Activated T-helper 1 cell treated with Interleukin-2 at 50 U/mL for 16 hours (primary cell): ENCODE data around the gene MRPS23.

ENCODE experiments used
- DNase-seq: peaks from one replicate; pipeline ENCODE4 v3.0.0-alpha.2; 2020; ENCODE audit warnings: low read depth

MRPS23 gene

GRCh38 chr17:57879437-57880085, 29.7 kb upstream of the MRPS23 start:
- no peak for DNase-seq

DNA sequence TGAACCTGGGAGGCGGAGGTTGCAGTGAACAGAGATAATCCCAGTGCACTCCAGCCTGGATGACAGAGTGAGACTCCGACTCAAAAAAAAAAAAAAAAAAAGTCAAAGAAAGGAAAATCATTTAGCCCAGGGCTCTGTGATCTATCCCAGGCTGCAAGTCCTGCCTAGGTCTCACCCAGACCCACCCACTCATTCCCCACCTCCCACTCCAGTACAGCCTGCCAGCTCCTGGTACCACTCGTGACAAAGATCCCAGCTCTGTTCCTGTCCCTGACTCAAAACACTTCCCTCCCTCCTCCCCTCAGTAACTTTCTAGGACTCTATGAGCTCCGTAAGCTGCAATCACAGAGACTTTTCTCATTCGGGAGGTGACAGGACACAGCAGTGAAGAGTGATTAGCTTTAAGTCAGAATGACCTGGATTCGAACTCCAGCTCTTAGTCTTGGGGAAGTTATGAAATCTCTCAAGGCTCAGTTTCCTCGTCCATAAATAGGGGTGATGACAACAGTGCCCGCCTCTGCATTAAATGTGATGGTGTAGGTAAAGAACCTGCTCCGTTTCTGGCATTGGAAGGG, 28.0 kb upstream of the MRPS23 start:
- DNase-seq = no peak

GRCh38 chr17:57876866-57877237, 27.0 kb upstream of the MRPS23 start:
- DNase-seq = no peak

GRCh38 chr17:57876023-57876865, 26.4 kb upstream of the MRPS23 start:
- no peak for DNase-seq

DNA sequence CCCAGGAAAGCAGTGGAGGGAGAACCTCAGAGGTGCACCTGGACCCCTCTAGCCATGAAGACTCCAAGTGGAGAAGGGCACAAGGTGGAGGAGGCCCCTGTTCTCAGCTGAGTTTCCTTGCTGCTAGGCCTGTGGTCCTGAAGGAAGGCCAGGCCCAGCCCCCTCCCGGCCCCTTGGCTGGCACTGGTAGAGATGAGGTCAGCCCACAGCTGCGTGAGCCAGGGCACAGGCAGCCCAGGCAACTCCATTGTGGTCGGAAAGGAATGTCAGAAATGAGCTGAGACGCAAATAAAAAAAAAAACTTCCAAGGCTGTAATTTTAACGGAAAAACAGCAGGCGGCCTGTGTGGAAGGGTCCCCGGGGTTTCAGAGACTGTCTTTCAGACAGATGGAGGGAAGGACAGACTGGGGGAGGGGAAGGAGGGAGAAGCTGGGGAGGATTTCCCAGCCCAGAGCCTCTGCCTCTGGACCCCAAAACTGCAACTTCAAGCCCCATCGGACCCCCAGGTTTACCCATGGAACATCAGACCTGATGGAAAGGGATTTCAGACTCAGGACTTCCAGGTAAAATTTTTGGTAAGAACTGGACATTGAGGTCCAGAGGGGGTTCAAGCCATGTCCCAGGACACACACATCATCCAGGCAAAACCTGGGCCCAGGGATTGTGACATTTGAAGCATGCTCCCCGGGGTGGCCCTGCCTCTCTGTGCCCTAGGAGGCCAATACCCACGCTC, 25.6 kb upstream of the MRPS23 start:
- no peak for DNase-seq

DNA sequence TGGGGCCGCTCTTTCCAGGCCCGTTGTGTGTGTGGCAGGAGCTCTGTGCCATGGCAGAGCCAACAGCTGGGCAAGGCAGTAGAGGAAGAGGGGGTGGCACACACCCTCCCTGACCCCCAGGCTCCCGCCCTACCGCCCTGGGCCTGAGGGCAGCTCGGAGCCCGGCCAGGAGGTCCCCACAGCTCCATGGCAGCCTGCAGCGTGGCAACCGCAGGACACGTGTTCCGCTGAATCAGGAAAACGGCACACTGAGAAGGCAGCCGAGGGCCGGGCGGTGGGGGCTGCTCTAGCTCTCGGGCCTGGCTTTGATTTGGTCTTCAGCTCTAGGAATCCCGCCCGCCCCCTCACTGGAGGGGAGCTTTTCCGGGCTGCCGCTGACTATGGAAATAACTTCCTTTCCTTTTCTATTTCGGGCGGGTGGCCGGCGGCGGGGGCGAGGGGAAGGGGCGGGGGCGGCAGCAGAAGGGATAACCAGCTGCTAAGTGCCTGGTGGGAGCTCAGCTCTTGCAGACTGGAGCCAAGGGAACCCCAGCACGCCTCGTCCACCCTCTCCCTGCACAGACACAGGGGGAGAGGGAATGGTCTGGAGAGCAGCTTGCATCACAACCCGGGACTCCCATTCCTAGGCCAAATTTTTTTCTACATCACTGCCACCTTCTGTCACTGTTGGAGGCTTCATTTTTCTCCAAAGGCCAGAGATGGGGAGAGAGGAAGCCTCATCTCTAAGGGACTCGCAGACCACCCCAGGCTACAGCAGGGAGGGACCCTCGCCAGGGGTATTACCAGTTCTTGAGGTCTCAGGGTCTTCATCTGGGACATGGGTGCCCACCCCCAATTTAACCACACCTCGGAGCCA, 24.8 kb upstream of the MRPS23 start:
- no peak for DNase-seq

- DNase-seq = no peak
These were observed 24.2 kb upstream of the MRPS23 start for GRCh38 chr17:57874058-57874419.

DNA sequence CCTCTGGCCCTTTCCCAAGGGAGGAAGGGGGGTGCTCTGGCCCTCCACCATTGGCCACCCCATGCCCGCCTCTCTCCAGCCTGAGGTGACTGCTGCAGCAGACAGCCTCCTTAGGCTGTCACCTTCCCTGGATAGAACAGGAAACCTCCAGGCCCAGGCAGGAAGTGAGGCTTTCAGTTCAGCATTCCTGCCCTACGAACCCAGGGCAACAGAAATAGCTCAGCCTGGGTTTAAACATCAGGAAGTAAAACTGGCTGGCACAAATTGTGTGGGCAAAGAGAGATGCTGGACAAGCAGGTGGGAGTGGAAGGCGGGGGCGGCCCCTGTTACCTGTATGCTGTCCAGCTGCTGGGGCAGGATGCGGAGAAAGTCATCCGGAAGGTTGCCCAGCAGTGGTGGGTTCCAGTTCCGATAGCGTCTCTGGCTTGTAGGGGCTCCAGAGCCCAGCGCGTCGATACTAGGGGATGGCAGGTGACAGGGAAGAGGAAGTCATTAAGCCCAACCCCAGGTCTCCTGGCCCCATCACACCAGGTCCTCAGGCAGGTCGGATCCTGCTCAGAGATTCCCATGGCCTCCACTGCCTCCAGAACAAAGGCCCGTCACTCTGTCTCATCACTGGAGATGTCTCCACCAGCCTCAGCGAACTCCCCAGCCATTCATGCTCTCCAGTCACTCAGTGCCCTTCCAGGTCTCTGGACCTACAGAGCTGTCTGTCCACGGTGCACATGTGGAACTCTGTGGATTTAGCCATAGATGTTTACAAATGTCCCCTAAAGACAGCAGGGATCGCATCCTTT, 23.6 kb upstream of the MRPS23 start:
- DNase-seq = no peak

- no peak for DNase-seq
These were observed 22.7 kb upstream of the MRPS23 start for GRCh38 chr17:57872536-57872935.

DNA sequence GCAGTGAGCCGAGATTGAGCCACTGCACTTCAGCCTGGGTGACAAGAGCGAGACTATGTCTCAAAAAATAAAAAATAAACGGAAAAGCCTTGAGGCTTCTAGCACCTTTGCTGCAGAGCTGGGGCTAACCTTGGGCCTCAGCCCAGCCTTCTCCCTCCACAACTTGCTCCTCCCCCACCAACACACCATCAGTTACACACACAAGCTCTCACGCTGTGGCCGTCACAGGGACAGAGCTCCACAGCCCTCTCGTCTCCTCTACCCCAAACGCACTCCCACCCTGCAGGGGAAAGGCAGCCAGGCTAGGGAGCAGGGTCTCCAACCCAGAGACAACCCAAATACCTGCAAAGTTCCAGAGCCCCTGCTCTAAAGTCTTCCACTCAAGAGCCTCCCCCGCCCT, 22.0 kb upstream of the MRPS23 start:
- DNase-seq = no peak

GRCh38 chr17:57871155-57871554, 21.3 kb upstream of the MRPS23 start:
- no peak for DNase-seq

GRCh38 chr17:57870283-57870635, 20.4 kb upstream of the MRPS23 start:
- DNase-seq = no peak

DNA sequence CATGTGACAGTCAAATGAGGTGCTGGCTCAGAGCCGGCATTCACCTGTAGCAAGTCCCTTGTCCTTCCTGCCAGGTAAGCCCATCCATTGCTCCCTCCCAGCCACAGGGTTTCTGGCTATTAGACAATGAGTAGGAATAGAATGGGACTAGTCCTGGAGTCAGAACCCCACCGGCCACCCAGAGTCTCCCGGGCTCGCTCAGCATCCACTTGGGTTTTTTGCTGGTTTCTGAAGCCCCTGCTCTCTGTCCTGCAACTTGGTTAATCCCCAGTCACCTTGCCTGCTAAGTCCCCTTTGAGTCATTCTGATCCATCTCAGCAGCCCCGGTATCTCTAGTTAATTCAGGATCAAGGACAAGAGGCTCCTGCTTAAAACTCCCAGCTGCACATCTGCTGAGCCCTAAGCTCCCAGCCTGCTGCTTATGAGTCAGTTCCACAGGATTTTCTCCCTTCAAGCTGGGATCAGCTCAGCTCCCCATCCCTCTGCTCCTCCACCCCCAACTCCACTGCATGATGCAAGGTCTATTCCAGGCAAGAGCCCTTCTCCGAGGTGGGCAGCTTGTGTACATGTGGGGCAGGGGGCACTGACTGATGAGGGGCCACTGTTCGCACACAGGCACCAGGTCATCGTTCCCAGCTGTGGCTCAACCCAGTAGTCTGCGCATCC, 19.9 kb upstream of the MRPS23 start:
- no peak for DNase-seq

DNA sequence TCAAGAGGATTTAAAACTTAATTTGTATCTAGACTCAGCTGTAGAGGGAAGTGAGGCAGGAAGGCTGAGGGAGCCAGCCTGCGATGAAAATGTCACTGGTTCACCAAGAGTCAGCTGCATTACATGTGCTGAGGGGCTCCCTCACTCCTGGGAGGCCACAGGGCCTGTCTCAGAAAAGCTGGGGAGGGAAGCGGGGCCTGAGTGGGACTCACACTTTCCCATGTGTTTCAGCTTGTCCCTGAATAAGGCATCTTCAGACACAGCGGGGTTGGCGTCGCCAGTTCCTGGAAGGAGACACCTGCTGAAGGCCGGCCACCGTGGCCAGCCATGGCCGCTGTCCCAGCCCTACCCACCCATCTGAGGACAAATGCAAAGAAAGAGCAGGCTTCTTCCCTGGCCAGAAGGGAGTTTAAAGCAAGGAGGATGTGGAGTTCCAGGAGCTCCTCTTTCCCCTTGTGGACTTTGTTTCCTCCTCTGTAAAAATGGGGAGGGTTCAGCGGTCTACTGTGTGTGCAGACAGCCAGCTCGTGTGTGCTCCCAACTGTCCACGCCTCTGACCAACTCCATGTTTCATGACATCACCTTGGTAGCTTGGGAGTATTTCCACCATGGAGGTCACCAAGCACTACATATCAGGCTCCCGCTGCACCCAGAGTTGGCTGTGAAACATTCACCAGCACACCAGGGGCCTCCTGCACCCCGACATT, 19.2 kb upstream of the MRPS23 start:
- no peak for DNase-seq

DNA sequence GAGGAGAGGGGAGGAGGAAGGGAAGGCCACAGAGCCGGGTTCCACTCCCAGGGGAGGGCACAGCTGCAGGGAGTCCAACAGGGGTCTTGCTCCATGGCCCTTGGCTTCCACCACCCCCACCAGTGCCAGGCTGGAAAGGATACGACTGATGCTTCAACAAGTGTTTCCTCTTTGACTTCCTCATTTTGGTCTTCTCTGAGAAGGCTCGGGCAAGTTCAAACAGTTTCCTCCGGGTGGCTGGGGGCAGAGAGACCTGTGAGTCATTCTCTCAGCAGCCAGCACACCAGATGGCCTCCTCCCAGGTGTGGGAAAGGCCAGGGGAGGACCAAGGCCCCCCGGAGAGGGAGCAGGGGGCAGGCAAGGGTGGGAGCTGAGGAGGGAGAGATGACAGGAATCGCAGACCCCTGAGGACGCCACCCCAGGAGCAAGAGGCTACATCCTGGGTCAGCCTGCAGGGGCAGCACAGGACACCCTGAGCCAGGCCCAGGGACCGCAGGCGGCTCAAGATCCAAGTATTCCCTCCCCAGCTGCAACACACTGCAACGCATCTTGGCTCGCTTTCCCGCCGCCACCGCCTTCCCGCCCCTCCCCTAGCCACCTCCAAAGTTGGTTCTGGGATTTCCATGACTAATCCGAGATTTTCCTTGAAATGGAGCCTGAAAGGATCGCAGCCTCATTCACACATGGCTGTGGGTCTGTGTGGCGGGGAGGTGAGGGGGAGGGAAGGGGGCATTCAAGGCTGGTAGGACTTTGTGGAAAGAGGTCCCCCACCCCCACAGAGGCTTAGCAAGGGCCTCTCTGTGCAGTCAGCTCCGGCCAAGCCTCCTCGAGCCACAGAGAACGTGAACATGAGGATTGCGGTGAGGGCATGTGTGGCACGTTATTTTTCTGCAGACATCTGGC, 18.4 kb upstream of the MRPS23 start:
- no peak for DNase-seq

DNA sequence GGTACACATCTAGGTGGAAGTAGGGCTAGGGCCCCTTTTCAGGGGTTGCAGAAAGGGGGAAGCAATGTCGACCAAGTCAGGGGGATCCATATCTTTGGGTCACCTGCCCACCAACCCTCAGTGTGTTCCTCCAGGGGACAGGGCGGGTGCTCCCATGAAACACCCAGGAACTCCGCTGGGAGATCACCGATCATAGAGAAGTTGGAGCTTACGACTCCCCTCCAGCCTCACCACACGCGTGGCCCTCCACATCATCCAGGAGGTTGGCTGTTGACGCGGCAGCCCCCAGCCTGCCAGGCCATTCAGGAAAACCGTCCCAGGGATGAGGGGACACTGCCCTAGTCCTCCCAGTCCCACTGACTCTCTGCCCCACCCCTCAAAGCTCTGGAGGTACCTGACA, 17.3 kb upstream of the MRPS23 start:
- DNase-seq = no peak

GRCh38 chr17:57866723-57867122, 16.9 kb upstream of the MRPS23 start:
- DNase-seq = no peak

DNA sequence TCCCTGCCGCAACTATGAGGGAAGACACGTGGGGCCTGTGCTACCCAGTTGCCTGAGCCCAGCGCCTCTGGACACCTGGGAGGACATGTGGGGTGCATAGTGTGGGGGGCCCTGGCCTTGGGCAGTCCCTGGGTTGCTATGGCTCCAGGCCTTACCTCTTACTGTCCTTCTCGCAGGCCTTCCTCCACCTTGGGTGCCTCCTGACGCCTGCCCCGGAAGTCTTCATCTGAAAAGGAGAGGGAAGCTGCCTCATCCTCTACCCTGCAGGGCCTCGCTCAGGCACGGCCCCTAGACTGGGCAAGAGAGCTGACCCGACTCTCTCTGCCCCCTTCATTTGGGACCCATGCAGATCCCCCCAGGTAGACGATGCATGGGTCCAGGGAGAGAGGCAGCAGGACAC, 16.5 kb upstream of the MRPS23 start:
- DNase-seq = no peak

- DNase-seq = no peak
These were observed 14.4 kb upstream of the MRPS23 start for GRCh38 chr17:57864273-57864672.
